K562 (cell line): Measurements from ENCODE around the gene GRAMD2A. TPM values are rescaled to one million over a fixed set of nuclear protein-coding genes. Genes with fewer than 3 reads are reported as not detected.

Experiments
- ATAC-seq: fragments of 200-7000 bp; cut with Tn5 transposase; 3 replicates; pipeline ENCODE4 v1.9.1; 2020; ENCODE audit warnings: moderate library complexity
- BruUV-seq: library from RNA; stranded (reverse); fragments of 400-500 nt; replicated peaks from 2 replicates; lab custom pipeline; 2021; lab: Mats Ljungman, UMichigan
- CTCF ChIA-PET: fragments of 300-600 bp; formaldehyde crosslinking; extraction: SDS; loops from one replicate; lab custom pipeline; 2021; ENCODE audit warnings: low intra/inter-chr PET ratio; lab: Yijun Ruan, JAX
- POLR2A ChIA-PET: fragments of 300-600, 350-650 bp; sonication (Branson Sonifier 250); formaldehyde crosslinking; extraction: SDS; loops from one replicate; lab custom pipeline; 2021; ENCODE audit warnings: antibody characterized with exemption, inconsistent platforms; lab: Yijun Ruan, JAX
- DNase-seq, 4 experiments: peaks; one replicate each; pipeline versions ENCODE4 v3.0.0 to v3.0.0-alpha.2; 2011 to 2018; ENCODE audit warnings: low spot score in 3 of 4, mixed read lengths in 3 of 4; ENCODE audit errors: extremely low read depth in 1 of 4
- FAIRE-seq: peaks from 2 replicates; lab custom pipeline; 2011; peaks lifted over from hg19 to GRCh38; lab: Jason Lieb, UNC
- H2AFZ ChIP-seq: 2 replicates; pipeline ENCODE4 v1.6.0; 2011; ENCODE audit warnings: low read depth, low read length, control low read depth, inconsistent platforms
- H3K27ac ChIP-seq: fragments of 200-600 bp; 3 replicates; pipeline ENCODE4 v1.8.0; 2011; ENCODE audit warnings: low read depth, mild to moderate bottlenecking, control low read depth, inconsistent platforms, low read length, moderate library complexity, mixed read lengths; ENCODE audit errors: extremely low read depth
- H3K27me3 ChIP-seq, 2 experiments: fragments of 300-600 bp in 1 of 2; 2 replicates in 1 of 2; 3 replicates in 1 of 2; pipeline versions ENCODE4 v1.6.0 to v1.8.0; 2011; ENCODE audit warnings: inconsistent platforms in 2 of 2, low read length in 2 of 2, mild to moderate bottlenecking in 1 of 2, mixed read lengths in 1 of 2, moderate library complexity in 1 of 2; ENCODE audit not compliant: control insufficient read depth in 2 of 2, insufficient read depth in 2 of 2
- H3K36me3 ChIP-seq: fragments of 300-600 bp; 3 replicates; pipeline ENCODE4 v1.8.0; 2011; ENCODE audit warnings: mild to moderate bottlenecking, low read length, inconsistent platforms; ENCODE audit not compliant: control insufficient read depth, insufficient read depth
- H3K4me1 ChIP-seq, 2 experiments: fragments of 200-600 bp in 1 of 2; replicated peaks in 1 of 2; 2 replicates in 1 of 2; 3 replicates in 1 of 2; pipeline versions ENCODE4 v1.5.1 to v1.8.0; 2011; ENCODE audit warnings: inconsistent platforms in 2 of 2, low read length in 2 of 2, mild to moderate bottlenecking in 1 of 2, mixed read lengths in 1 of 2, moderate library complexity in 1 of 2; ENCODE audit not compliant: control insufficient read depth in 2 of 2, insufficient read depth in 2 of 2
- H3K4me2 ChIP-seq: 2 replicates; pipeline ENCODE4 v1.6.1; 2011; ENCODE audit warnings: low read length, control low read depth, inconsistent platforms, mixed read lengths; ENCODE audit not compliant: insufficient read depth
- H3K4me3 ChIP-seq: fragments of 200-600 bp; sonication (generic), shearing (Covaris generic); 2 replicates; pipeline ENCODE4 v1.5.1; 2016; ENCODE audit warnings: control low read depth, inconsistent platforms
- H3K79me2 ChIP-seq: fragments of 200-600 bp; 3 replicates; pipeline ENCODE4 v1.8.0; 2011; ENCODE audit warnings: low read length, inconsistent platforms; ENCODE audit not compliant: control insufficient read depth, insufficient read depth
- H3K9ac ChIP-seq, 2 experiments: 2 replicates each; pipeline versions ENCODE4 v1.6.0 to v1.6.1; 2011; ENCODE audit warnings: low read depth in 2 of 2, low read length in 2 of 2, control low read depth in 1 of 2, inconsistent platforms in 1 of 2, mild to moderate bottlenecking in 1 of 2, mixed read lengths in 1 of 2; ENCODE audit not compliant: insufficient read depth in 1 of 2
- H3K9me1 ChIP-seq: one replicate; pipeline ENCODE4 v1.6.0; 2011; ENCODE audit warnings: inconsistent platforms, mild to moderate bottlenecking, low read length, moderate library complexity; ENCODE audit not compliant: control insufficient read depth, insufficient read depth
- H3K9me3 ChIP-seq: replicated peaks from 2 replicates; pipeline ENCODE4 v1.5.1; 2011; ENCODE audit warnings: low read depth, low read length, inconsistent platforms; ENCODE audit not compliant: control insufficient read depth, insufficient read depth
- H4K20me1 ChIP-seq: replicated peaks from 2 replicates; pipeline ENCODE4 v1.6.1; 2011; ENCODE audit warnings: low read length, inconsistent platforms, mixed read lengths; ENCODE audit not compliant: control insufficient read depth, insufficient read depth
- CEBPB ChIP-seq: fragments of 450-650 bp; IDR thresholded peaks from 2 replicates; pipeline ENCODE4 v1.6.1; 2016; ENCODE audit warnings: missing genetic modification characterization, missing compliant biosample characterization
- CSDE1 ChIP-seq, 2 experiments: fragments of 450-650 bp; IDR thresholded peaks; 2 replicates each; pipeline ENCODE4 v1.6.1; 2016; ENCODE audit warnings: mild to moderate bottlenecking in 1 of 2
- FOXK1 ChIP-seq: sonication (generic); formaldehyde crosslinking; IDR thresholded peaks from 2 replicates; pipeline ENCODE4 v1.8.0; 2022; ENCODE audit warnings: missing genetic modification reagents, mild to moderate bottlenecking, borderline replicate concordance
- GABPB1 ChIP-seq: sonication (generic); formaldehyde crosslinking; IDR thresholded peaks from 2 replicates; pipeline ENCODE4 v1.8.0; 2022; ENCODE audit warnings: mild to moderate bottlenecking, missing genetic modification reagents
- GTF2F1 ChIP-seq: IDR thresholded peaks from 2 replicates; pipeline ENCODE4 v1.6.1; 2011; ENCODE audit warnings: low read depth, low read length, improper control_type of control experiment
- NCOA1 ChIP-seq: fragments of 450-650 bp; IDR thresholded peaks from 2 replicates; pipeline ENCODE4 v1.6.1; 2016; ENCODE audit warnings: low read depth
- NONO ChIP-seq, 2 experiments: fragments of 200-400 bp in 1 of 2; fragments of 450-650 bp in 1 of 2; formaldehyde crosslinking in 1 of 2; IDR thresholded peaks; 2 replicates each; pipeline ENCODE4 v1.6.1; 2017; ENCODE audit warnings: low read depth in 2 of 2, mild to moderate bottlenecking in 2 of 2, moderate library complexity in 2 of 2, low read length in 1 of 2
- SMARCE1 ChIP-seq: fragments of 450-650 bp; IDR thresholded peaks from 2 replicates; pipeline ENCODE4 v1.7.1; 2016; ENCODE audit warnings: mild to moderate bottlenecking
- ZNF589 ChIP-seq: fragments of 200-800 bp; sonication (Bioruptor generic); IDR thresholded peaks from 2 replicates; pipeline ENCODE4 v1.6.1; 2016; ENCODE audit warnings: low read depth, missing genetic modification characterization, missing compliant biosample characterization
- WGBS: fragments of 100-300 bp; shearing (Covaris generic); methylation state at CpG from one replicate; pipeline ENCODE4 v1.1.6; 2016; ENCODE audit warnings: low coverage, mixed read lengths; ENCODE audit not compliant: insufficient coverage; ENCODE audit errors: missing lambda C conversion rate; 5-methylcytosine and 5-hydroxymethylcytosine counted together
- in situ Hi-C: fragments of 300-500 bp; cut with MboI; formaldehyde crosslinking; loops from 4 replicates; pipeline ENCODE4 v1.15.0; 2018; ENCODE audit warnings: inconsistent platforms, mixed read lengths
- intact Hi-C: fragments of 100-400 bp; cut with micrococcal nuclease; formaldehyde crosslinking; loops from 2 replicates; pipeline ENCODE4 v1.14.2; 2022
- polyA plus RNA-seq, 8 experiments: library from polyadenylated mRNA; depleted of rRNA in 4 of 8; stranded (reverse) in 5 of 8; unstranded in 3 of 8; fragments of >200 nt; fragmentation: Nextera tagmentation in 2 of 8; fragmentation: Illumina TruSeq in 1 of 8; extraction: Ambion mirVana in 2 of 8; extraction: Trizol in 1 of 8; gene quantifications; 2 replicates each; pipeline versions ENCODE4 v1.2.1 to v1.2.3, GENCODE V29; 2011 to 2014; ENCODE audit warnings: inconsistent platforms in 1 of 8, missing spikeins in 1 of 8
- total RNA-seq, 7 experiments: library from RNA; depleted of rRNA in 6 of 7; stranded (reverse); fragments of >200 nt in 6 of 7; fragmentation: Illumina TruSeq in 2 of 7; extraction: Trizol in 2 of 7; gene quantifications; 2 replicates each; pipeline versions ENCODE4 v1.2.1 to v1.2.3, GENCODE V29; 2011 to 2021; ENCODE audit warnings: low replicate concordance in 1 of 7

Gene GRAMD2A
- total and polyA plus RNA-seq, 9 of the 15 experiments (the other 6 are each of a cell fraction or from before 2014, with no cell fraction given) = 0.08 to 0.22 TPM; not detected in 7

- ChIA-PET POLR2A (no interaction called here), CTCF (no interaction called here)
- peaks cover 100% of the 10 kb centered on the region for H3K36me3 ChIP-seq
- no peak overlapping the region for H3K4me3 ChIP-seq
- intact Hi-C loops (no loop called here), in situ Hi-C loops (no loop called here)
- FAIRE-seq (no peak), DNase-seq (no peak), ATAC-seq (no peak)
- TF ChIP-seq NONO (IDR thresholded peaks at IDR 0.05; ENCODE audit: low read depth in 2 of 2, low read length in 1 of 2) (no peak), CSDE1 (IDR thresholded peaks at IDR 0.05) (no peak), ZNF589 (CRISPR knock-in tag) (no peak), CEBPB (no peak), GTF2F1 (no peak), GABPB1 (CRISPR knock-in tag) (no peak), FOXK1 (CRISPR knock-in tag) (no peak), NCOA1 (no peak), SMARCE1 (no peak)
- peaks cover 0 to 3% of the 10 kb centered on the region in 2 experiments; a peak in 1 of 5 replicates for H3K4me1 ChIP-seq
- no peaks in the 10 kb centered on the region; the same call in 2 of the 3 replicates for H3K79me2 ChIP-seq
- H3K27ac ChIP-seq = no peak overlapping the region
- no TSS peak for BruUV-seq
- WGBS = 85% methylated on average over 5 of the region's 5 CpGs
- H2AFZ ChIP-seq = no peak overlapping the region
- H3K9me3 ChIP-seq = no peaks in the 10 kb centered on the region
- no peak overlapping the region; a peak in 1 of 4 replicates for H3K9ac ChIP-seq
- no peaks in the 10 kb centered on the region for H3K27me3 ChIP-seq
- peaks cover 26% of the 10 kb centered on the region for H4K20me1 ChIP-seq
- peaks cover 5% of the 10 kb centered on the region for H3K9me1 ChIP-seq
- H3K4me2 ChIP-seq = no peak overlapping the region
These were observed 5.9 kb upstream of the GRAMD2A start for GRCh38 chr15:72203507-72203837.
